NOMO-1 (cell line): Measurements from ENCODE around the gene CAMTA1.
A peak's percentile ranks its signal among the peaks of the same experiment; 100 is the strongest.

ENCODE experiments used
- DNase-seq, 2 experiments: peaks; one replicate each; lab custom pipeline; 2025; ENCODE audit not compliant: unreplicated experiment in 2 of 2; lab: John Stamatoyannopoulos, UW

The CAMTA1 gene

GRCh38 chr1:7669559-7670311 is 884.5 kb downstream of the CAMTA1 start:
- DNase-seq, result peak; percentile 6 to 15

DNA sequence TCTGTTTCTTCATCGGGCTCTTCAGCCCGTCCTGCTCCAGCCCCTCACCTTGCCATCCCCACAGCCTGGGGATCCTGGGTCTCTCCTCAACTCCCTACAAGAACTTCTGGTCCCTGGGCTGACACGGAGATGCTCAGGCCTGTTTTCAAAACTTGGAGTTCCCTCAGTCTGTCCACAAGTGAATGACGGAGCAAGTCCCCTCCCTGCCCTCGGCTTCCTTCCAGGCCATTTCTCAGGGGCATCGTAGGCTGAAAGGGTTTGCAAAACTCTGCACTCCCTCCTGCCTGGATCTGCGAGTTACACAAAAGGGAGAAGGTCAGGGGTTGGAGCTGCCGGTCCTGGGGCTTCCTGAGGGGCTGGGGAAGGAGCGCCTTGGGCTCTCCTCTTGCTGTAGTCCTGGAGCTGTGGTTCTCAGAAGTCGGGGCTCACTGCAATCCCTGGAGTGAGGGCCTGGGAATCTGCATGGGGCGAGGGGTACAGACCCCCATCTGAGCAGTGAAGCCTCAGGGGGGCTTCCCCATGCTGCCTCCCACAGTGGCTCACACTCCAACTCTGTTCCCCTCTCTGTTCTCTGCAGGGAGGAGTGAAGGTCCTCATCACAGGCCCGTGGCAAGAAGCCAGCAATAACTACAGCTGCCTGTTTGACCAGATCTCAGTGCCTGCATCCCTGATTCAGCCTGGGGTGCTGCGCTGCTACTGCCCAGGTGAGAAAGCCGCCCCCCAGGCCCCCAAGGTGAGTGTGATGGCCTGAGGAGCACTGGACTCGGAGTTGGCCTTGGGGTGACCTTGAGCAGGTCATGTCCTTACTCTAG is 885.3 kb downstream of the CAMTA1 start:
- DNase-seq, result no peak

- no peak for DNase-seq
These were observed 885.9 kb downstream of the CAMTA1 start for GRCh38 chr1:7671146-7671465.

- DNase-seq, result no peak
These were observed 886.4 kb downstream of the CAMTA1 start for GRCh38 chr1:7671676-7672075.

GRCh38 chr1:7672864-7673263 is 887.6 kb downstream of the CAMTA1 start:
- no peak for DNase-seq

- DNase-seq, result no peak
These were observed 889.7 kb downstream of the CAMTA1 start for GRCh38 chr1:7674972-7675371.

DNA sequence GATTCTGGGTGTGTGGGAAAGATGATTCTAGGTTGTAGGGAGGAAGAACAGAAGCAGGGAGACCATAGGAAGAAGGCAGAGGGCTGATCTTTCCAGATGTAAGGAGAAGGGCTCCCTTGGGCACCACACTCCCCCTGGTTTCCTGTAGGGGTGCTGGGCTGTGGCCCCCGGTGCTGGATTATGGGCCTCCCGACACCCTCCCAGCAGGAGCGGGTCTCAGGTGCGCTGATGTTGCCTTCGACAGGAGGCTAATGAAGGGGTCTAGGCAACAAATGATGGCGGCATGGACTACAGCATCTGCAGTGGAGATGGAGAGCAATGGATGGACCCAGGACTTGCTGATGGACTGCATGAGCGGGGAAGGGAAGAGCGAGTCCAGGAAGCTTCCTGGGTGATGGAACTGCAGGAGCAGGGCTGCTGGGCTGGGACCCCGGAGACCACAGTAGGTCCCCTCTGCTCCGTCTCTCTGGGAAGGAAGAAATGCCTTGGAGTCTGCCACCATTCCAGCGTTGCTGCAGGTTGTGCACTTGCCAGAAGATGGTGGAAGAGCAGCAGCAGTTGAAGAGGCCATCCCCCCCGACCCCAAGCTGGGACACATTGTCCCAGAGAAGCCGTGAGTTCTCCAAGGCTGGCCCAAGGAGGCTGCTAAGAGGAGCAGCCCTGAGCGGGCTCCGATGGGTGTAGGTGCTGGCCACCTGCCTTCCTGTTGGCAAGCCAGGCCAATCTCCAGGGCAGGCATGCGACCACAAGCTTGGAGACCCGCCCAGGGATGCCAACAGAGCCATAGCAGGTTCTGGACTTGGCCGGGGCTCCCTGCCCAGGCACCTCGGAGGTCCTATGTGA is 890.4 kb downstream of the CAMTA1 start:
- no peak for DNase-seq

- DNase-seq, result no peak
These were observed 891.2 kb downstream of the CAMTA1 start for GRCh38 chr1:7676274-7676945.

- no peak for DNase-seq
These were observed 891.9 kb downstream of the CAMTA1 start for GRCh38 chr1:7677111-7677510.

GRCh38 chr1:7677815-7678214 is 892.6 kb downstream of the CAMTA1 start:
- no peak for DNase-seq

- DNase-seq, result no peak
These were observed 893.4 kb downstream of the CAMTA1 start for GRCh38 chr1:7678491-7679158.

GRCh38 chr1:7679159-7679872 is 894.1 kb downstream of the CAMTA1 start:
- no peak for DNase-seq

GRCh38 chr1:7679873-7680206 is 894.6 kb downstream of the CAMTA1 start:
- no peak for DNase-seq

DNA sequence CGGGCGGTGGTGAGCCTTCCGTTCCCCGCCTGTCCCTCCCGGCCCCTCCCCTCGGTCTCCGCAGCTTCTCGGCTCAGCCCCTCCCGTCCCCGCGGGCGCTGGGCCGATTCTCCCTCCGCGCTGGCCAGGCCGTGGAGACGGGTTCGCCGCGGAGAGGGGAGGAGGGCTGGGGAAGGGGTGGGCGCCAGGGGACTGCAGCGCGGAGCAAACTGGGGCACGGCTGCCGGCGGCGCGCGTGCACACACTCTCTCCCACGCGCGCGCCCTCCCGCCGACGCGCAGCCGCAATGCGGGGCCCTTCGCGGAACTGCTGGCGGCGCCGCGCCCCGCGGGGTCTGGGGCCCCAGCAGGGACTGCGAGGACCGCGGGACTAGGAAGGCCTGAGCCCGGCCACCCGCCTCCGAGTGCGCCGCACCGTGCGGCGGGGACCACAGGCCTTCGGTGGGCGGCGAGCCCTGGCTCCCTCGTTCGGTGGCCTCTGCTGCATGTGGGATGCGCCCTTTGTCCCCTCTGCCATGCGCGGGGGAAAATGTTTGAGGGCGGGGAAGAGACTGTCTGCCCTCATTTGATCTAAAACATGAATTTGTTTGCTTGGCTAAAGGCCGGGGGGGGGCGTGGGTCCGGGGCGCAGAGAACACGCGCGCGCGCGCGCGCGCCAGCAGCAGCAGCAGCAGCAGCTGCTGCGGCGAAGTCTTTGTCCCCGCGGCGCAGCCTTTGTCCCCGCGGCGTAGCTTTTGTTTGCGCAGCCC is 895.1 kb downstream of the CAMTA1 start:
- no peak for DNase-seq

DNA sequence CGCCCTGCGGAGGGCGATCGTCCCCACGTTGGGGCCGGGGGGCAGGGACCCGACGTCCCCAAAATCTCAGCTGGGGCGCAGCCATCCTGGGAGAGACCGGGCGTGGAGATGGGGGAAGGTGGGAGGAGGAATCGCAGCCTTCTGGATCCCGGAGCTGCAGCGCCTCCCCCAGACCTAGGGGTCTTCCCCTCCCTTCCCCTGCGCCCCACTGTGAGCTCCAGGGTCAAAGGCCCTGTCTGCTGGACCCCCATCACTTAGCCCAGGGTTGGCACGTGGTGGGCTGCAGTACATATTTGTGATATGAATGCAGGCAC is 895.7 kb downstream of the CAMTA1 start:
- DNase-seq, result no peak

DNA sequence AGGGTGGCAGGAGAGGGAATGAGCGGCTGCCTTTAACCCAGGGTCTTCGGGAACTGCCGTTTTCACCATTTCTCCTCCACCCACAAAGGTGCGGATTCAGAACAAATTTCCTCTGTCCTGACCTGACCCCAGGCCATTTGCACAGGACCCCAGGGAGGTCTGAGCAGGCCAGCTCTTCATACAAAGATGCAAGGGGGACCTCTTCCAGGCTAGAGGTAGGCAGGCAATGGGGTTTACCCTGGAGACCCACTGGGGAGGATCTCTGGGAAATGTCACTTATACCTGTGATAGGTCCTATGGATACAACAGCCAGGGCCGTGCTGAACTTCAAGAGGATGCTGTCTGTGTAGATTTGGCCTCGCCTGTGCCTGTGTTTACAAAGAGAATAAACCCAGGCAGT is 896.1 kb downstream of the CAMTA1 start:
- DNase-seq, result no peak

DNA sequence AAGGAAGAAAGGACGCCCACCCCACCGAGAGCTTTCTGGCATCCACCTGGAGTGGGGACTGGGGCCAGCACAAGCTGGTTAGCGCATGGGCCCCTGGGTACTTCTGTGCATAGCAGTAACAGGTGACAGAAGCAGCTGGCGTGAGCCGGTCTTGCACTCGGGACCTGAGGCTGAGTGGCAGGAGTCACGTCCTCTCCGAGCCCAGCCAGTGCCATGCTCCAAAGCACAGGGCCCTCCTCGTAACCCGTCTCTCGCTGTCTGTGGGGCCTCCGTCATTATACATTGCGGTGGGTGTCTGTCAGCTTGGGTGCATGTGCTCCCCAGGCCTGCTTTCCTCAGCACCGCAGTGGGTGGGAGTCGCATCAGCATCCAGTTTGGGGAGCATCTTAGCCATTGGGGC is 898.3 kb downstream of the CAMTA1 start:
- DNase-seq, result no peak

- DNase-seq, result no peak
These were observed 898.9 kb downstream of the CAMTA1 start for GRCh38 chr1:7684132-7684531.

GRCh38 chr1:7684861-7685635 is 899.8 kb downstream of the CAMTA1 start:
- no peak for DNase-seq
